ENCODE data around the gene OLIG1.

DNA sequence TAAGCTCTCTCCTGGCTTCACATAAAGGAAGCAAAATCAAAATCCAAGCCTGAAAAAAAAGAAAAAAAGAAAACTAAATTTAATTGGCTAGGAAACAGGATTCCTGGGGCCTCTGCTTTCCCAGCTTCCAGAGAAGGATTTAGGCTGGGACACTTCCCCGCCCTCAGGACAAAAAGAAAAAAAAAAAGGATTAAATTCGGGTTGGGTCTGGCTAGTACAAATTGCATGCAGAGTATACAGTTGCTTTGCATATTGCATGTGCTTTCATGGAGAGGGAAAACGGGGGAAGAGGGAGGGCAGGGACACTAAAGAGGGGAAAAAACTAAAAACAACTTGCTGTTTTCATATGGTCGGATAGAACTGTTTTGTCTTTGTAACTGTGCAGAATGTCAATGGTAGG, 42.7 kb downstream of the OLIG1 start:
- TF ChIP-seq, protein P1, sequence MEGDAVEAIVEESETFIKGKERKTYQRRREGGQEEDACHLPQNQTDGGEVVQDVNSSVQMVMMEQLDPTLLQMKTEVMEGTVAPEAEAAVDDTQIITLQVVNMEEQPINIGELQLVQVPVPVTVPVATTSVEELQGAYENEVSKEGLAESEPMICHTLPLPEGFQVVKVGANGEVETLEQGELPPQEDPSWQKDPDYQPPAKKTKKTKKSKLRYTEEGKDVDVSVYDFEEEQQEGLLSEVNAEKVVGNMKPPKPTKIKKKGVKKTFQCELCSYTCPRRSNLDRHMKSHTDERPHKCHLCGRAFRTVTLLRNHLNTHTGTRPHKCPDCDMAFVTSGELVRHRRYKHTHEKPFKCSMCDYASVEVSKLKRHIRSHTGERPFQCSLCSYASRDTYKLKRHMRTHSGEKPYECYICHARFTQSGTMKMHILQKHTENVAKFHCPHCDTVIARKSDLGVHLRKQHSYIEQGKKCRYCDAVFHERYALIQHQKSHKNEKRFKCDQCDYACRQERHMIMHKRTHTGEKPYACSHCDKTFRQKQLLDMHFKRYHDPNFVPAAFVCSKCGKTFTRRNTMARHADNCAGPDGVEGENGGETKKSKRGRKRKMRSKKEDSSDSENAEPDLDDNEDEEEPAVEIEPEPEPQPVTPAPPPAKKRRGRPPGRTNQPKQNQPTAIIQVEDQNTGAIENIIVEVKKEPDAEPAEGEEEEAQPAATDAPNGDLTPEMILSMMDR (IDR thresholded peaks at IDR 0.05), result no peak
- TF ChIP-seq POLR2A (IDR thresholded peaks at IDR 0.05), result no peak
